IMR-90 (cell line): Measurements from ENCODE around the gene SLC46A3. TPM values are rescaled to one million over a fixed set of nuclear protein-coding genes. Genes with fewer than 3 reads are reported as not detected.

ENCODE experiments used
- ATAC-seq: fragments of 200-7000 bp; cut with Tn5 transposase; 2 replicates; pipeline ENCODE4 v1.9.1; 2020; ENCODE audit warnings: low read depth, mild to moderate bottlenecking, moderate library complexity
- BruUV-seq: library from RNA; stranded (reverse); fragments of 400-500 nt; replicated peaks from 2 replicates; lab custom pipeline; 2021; lab: Mats Ljungman, UMichigan
- CTCF ChIA-PET: fragments of 300-600 bp; formaldehyde crosslinking; extraction: SDS; loops from one replicate; lab custom pipeline; 2021; ENCODE audit warnings: antibody characterized with exemption; lab: Yijun Ruan, JAX
- POLR2A ChIA-PET: fragments of 300-600 bp; sonication (Branson Sonifier 250); formaldehyde crosslinking; loops from one replicate; lab custom pipeline; 2022; ENCODE audit warnings: antibody characterized with exemption; ENCODE audit not compliant: unreplicated experiment; lab: Charles Lee
- DNase-seq: peaks from one replicate; pipeline ENCODE4 v3.0.0; 2013
- H2AFZ ChIP-seq: replicated peaks from 2 replicates; pipeline ENCODE3; 2013; ENCODE audit warnings: low read length, mild to moderate bottlenecking; ENCODE audit not compliant: poor library complexity
- H2AK5ac ChIP-seq: 2 replicates; pipeline ENCODE4 v1.6.1; 2013; ENCODE audit warnings: low read depth, low read length, inconsistent platforms
- H2AK9ac ChIP-seq: replicated peaks from 2 replicates; pipeline ENCODE3; 2013; ENCODE audit warnings: mild to moderate bottlenecking, low read depth, low read length, moderate library complexity; ENCODE audit not compliant: poor library complexity
- H2BK120ac ChIP-seq: 2 replicates; pipeline ENCODE4 v1.6.1; 2013; ENCODE audit warnings: low read depth, low read length, inconsistent platforms
- H2BK15ac ChIP-seq: 3 replicates; pipeline ENCODE4 v1.6.1; 2013; ENCODE audit warnings: low read depth, low read length, inconsistent platforms
- H2BK20ac ChIP-seq: 2 replicates; pipeline ENCODE4 v1.6.1; 2013; ENCODE audit warnings: low read depth, mild to moderate bottlenecking, inconsistent platforms, low read length, moderate library complexity
- H2BK5ac ChIP-seq: 2 replicates; pipeline ENCODE4 v1.6.1; 2013; ENCODE audit warnings: mild to moderate bottlenecking, low read depth, low read length, inconsistent platforms; ENCODE audit not compliant: poor library complexity, severe bottlenecking
- H3K14ac ChIP-seq: replicated peaks from 2 replicates; pipeline ENCODE4 v1.6.1; 2013; ENCODE audit warnings: low read depth, low read length, inconsistent platforms
- H3K18ac ChIP-seq: 2 replicates; pipeline ENCODE4 v1.6.1; 2013; ENCODE audit warnings: low read depth, low read length, control low read depth
- H3K23ac ChIP-seq: 2 replicates; pipeline ENCODE4 v1.6.1; 2013; ENCODE audit warnings: low read depth, low read length, inconsistent platforms
- H3K27ac ChIP-seq: 2 replicates; pipeline ENCODE4 v1.5.1; 2013; ENCODE audit warnings: mild to moderate bottlenecking, control low read depth, low read length; ENCODE audit not compliant: insufficient read depth
- H3K27me3 ChIP-seq: 2 replicates; pipeline ENCODE4 v1.6.1; 2013; ENCODE audit warnings: low read length; ENCODE audit not compliant: control insufficient read depth, insufficient read depth
- H3K36me3 ChIP-seq: 2 replicates; pipeline ENCODE4 v1.6.1; 2013; ENCODE audit warnings: low read length, mixed read lengths; ENCODE audit not compliant: control insufficient read depth, insufficient read depth
- H3K4ac ChIP-seq: 2 replicates; pipeline ENCODE4 v1.6.1; 2013; ENCODE audit warnings: low read depth, low read length, inconsistent platforms
- H3K4me1 ChIP-seq: 2 replicates; pipeline ENCODE4 v1.6.1; 2013; ENCODE audit warnings: low read length, mixed read lengths; ENCODE audit not compliant: control insufficient read depth, insufficient read depth
- H3K4me2 ChIP-seq: 2 replicates; pipeline ENCODE4 v1.6.1; 2013; ENCODE audit warnings: low read depth, mild to moderate bottlenecking, control low read depth, low read length, moderate library complexity
- H3K4me3 ChIP-seq: 2 replicates; pipeline ENCODE4 v1.5.1; 2013; ENCODE audit warnings: low read depth, mild to moderate bottlenecking, control low read depth, low read length, moderate library complexity; ENCODE audit not compliant: insufficient read depth
- H3K56ac ChIP-seq: 2 replicates; pipeline ENCODE4 v1.6.1; 2013; ENCODE audit warnings: low read length, inconsistent platforms; ENCODE audit not compliant: insufficient read depth; ENCODE audit errors: extremely low read depth
- H3K79me1 ChIP-seq, 2 experiments: 2 replicates each; pipeline ENCODE4 v1.6.1; 2013; ENCODE audit warnings: low read length in 2 of 2, inconsistent platforms in 1 of 2, low read depth in 1 of 2
- H3K9ac ChIP-seq: 2 replicates; pipeline ENCODE4 v1.6.1; 2013; ENCODE audit warnings: low read depth, low read length, control low read depth
- H3K9me1 ChIP-seq: 2 replicates; pipeline ENCODE4 v1.6.1; 2013; ENCODE audit warnings: low read length, inconsistent platforms; ENCODE audit not compliant: insufficient read depth
- H3K9me3 ChIP-seq: 2 replicates; pipeline ENCODE4 v1.6.1; 2013; ENCODE audit warnings: low read length; ENCODE audit not compliant: control insufficient read depth, insufficient read depth
- H4K20me1 ChIP-seq: 2 replicates; pipeline ENCODE4 v1.6.1; 2013; ENCODE audit warnings: low read length, inconsistent platforms; ENCODE audit not compliant: insufficient read depth
- H4K5ac ChIP-seq: 2 replicates; pipeline ENCODE4 v1.6.1; 2013; ENCODE audit warnings: mild to moderate bottlenecking, low read depth, low read length, control low read depth
- H4K8ac ChIP-seq, 2 experiments: 2 replicates each; pipeline ENCODE4 v1.6.1; 2013; ENCODE audit warnings: low read depth in 2 of 2, low read length in 2 of 2, control low read depth in 1 of 2, inconsistent platforms in 1 of 2
- H4K91ac ChIP-seq: 2 replicates; pipeline ENCODE4 v1.6.1; 2013; ENCODE audit warnings: low read depth, low read length, inconsistent platforms; ENCODE audit not compliant: insufficient read depth
- CEBPB ChIP-seq: IDR thresholded peaks from 2 replicates; pipeline ENCODE4 v1.6.1; 2012; ENCODE audit warnings: low read depth, low read length, improper control_type of control experiment
- CTCF ChIP-seq: conservative IDR thresholded peaks from 2 replicates; pipeline ENCODE4 v1.5.1; 2012; ENCODE audit warnings: mild to moderate bottlenecking, low read depth, low read length, improper control_type of control experiment
- ELK1 ChIP-seq: fragments of 150-350 bp; IDR thresholded peaks from 2 replicates; pipeline ENCODE4 v1.6.1; 2016; ENCODE audit warnings: low read depth, mild to moderate bottlenecking, low read length, moderate library complexity, borderline replicate concordance
- FOS ChIP-seq: fragments of 150-350 bp; IDR thresholded peaks from 2 replicates; pipeline ENCODE4 v1.6.1; 2016; ENCODE audit warnings: low read depth, low read length
- MAFK ChIP-seq: IDR thresholded peaks from 2 replicates; pipeline ENCODE4 v1.6.1; 2012; ENCODE audit warnings: low read depth, low read length, improper control_type of control experiment
- MAZ ChIP-seq: IDR thresholded peaks from 2 replicates; pipeline ENCODE4 v1.6.1; 2012; ENCODE audit warnings: low read depth, mild to moderate bottlenecking, low read length, improper control_type of control experiment, moderate library complexity, borderline replicate concordance
- MXI1 ChIP-seq: IDR thresholded peaks from 2 replicates; pipeline ENCODE4 v1.6.1; 2012; ENCODE audit warnings: low read depth, mild to moderate bottlenecking, low read length, moderate library complexity, borderline replicate concordance
- NFE2L2 ChIP-seq: fragments of 150-350 bp; IDR thresholded peaks from 2 replicates; pipeline ENCODE4 v1.6.1; 2016; ENCODE audit warnings: low read depth, mild to moderate bottlenecking, low read length
- POLR2A ChIP-seq: IDR thresholded peaks from 2 replicates; pipeline ENCODE4 v1.6.1; 2012; ENCODE audit warnings: mild to moderate bottlenecking, low read depth, low read length
- RAD21 ChIP-seq: IDR thresholded peaks from 2 replicates; pipeline ENCODE4 v1.6.1; 2012; ENCODE audit warnings: low read length, improper control_type of control experiment
- RCOR1 ChIP-seq: IDR thresholded peaks from 2 replicates; pipeline ENCODE4 v1.6.1; 2012; ENCODE audit warnings: mild to moderate bottlenecking, low read length, improper control_type of control experiment; ENCODE audit not compliant: insufficient replicate concordance
- RFX5 ChIP-seq: IDR thresholded peaks from 2 replicates; pipeline ENCODE4 v1.8.0; 2012; ENCODE audit warnings: low read depth, mild to moderate bottlenecking, low read length, moderate library complexity
- WGBS, 2 experiments: methylation state at CpG; one replicate each; pipeline versions ENCODE4 v1.1.5 to v1.1.7; 2013; ENCODE audit warnings: missing lambda C conversion rate in 2 of 2; ENCODE audit not compliant: insufficient read length in 1 of 2; ENCODE audit errors: extremely low coverage in 2 of 2; 5-methylcytosine and 5-hydroxymethylcytosine counted together
- dilution Hi-C: fragments of 300-500 bp; cut with HindIII; formaldehyde crosslinking; loops from one replicate; pipeline ENCODE4 v1.14.3; 2018; ENCODE audit warnings: low sequenced_read_pairs; ENCODE audit not compliant: unreplicated experiment
- in situ Hi-C: fragments of 300-500 bp; cut with MboI; formaldehyde crosslinking; loops from 3 replicates; pipeline ENCODE4 v1.14.3; 2019; ENCODE audit warnings: low sequenced_read_pairs, inconsistent platforms, mixed read lengths
- intact Hi-C: fragments of 100-400 bp; cut with micrococcal nuclease; formaldehyde crosslinking; loops from 2 replicates; pipeline ENCODE4 v1.10.0; 2022
- polyA plus RNA-seq, 3 experiments: library from polyadenylated mRNA; depleted of rRNA; stranded (reverse); fragments of >200 nt; gene quantifications; 2 replicates each; pipeline ENCODE4 v1.2.3, GENCODE V29; 2012; ENCODE audit warnings: low replicate concordance in 1 of 3
- total RNA-seq: library from RNA; depleted of rRNA; stranded (reverse); fragments of >200 nt; gene quantifications from 2 replicates; pipeline ENCODE4 v1.2.3, GENCODE V29; 2012

Gene SLC46A3
- total and polyA plus RNA-seq, 2 of the 4 experiments (the other 2 are of a cell fraction): 0.54 to 0.89 TPM

- H4K8ac ChIP-seq: no peak overlapping the region
- ATAC-seq: no peak
- H3K23ac ChIP-seq: no peak overlapping the region
- H3K79me1 ChIP-seq: no peaks in the 10 kb centered on the region
- H3K27me3 ChIP-seq: no peaks in the 10 kb centered on the region; the same call in 1 of the 2 replicates
- no peak overlapping the region for H2BK20ac ChIP-seq
- no peak overlapping the region for H2BK5ac ChIP-seq
- no peaks in the 10 kb centered on the region for H3K36me3 ChIP-seq
- H3K9ac ChIP-seq: no peak overlapping the region
- no peak overlapping the region for H2BK120ac ChIP-seq
- H3K9me1 ChIP-seq: no peaks in the 10 kb centered on the region
- ChIA-PET POLR2A (no interaction called here), CTCF (no interaction called here)
- TF ChIP-seq RCOR1 (no peak), FOS (no peak), CTCF (no peak), MXI1 (no peak), ELK1 (no peak), MAFK (no peak), RFX5 (no peak), MAZ (no peak), RAD21 (no peak), NFE2L2 (no peak), CEBPB (no peak), POLR2A (no peak)
- intact Hi-C loops: no loop called here
- DNase-seq: no peak
- no peak overlapping the region for H3K4me2 ChIP-seq
- no peak overlapping the region for H2AK5ac ChIP-seq
- H3K56ac ChIP-seq: no peak overlapping the region
- no peak overlapping the region for H3K4me3 ChIP-seq
- no peak overlapping the region for H3K4ac ChIP-seq
- H4K91ac ChIP-seq: no peak overlapping the region
- in situ Hi-C loops: no loop called here
- H3K18ac ChIP-seq: no peak overlapping the region
- no TSS peak for BruUV-seq
- no peak overlapping the region for H2AFZ ChIP-seq
- WGBS, 2 experiments: no CpG with 5 or more reads among the region's 1 CpG
- no peak overlapping the region for H4K5ac ChIP-seq
- no peak overlapping the region for H3K14ac ChIP-seq
- peaks cover 1% of the 10 kb centered on the region for H3K4me1 ChIP-seq
- no peak overlapping the region for H2AK9ac ChIP-seq
- H2BK15ac ChIP-seq: no peak overlapping the region
- no peaks in the 10 kb centered on the region for H4K20me1 ChIP-seq
- dilution Hi-C loops: no loop called here
- H3K27ac ChIP-seq: no peak overlapping the region
- H3K9me3 ChIP-seq: no peaks in the 10 kb centered on the region
Measured at GRCh38 chr13:28699246-28699645, 19.5 kb downstream of the SLC46A3 start.
